Activated CD8-positive, alpha-beta memory T cell treated with anti-CD3 and anti-CD28 coated beads, Interleukin-2, amount 50 U/mL, for 48 hours (primary cell): Measurements from ENCODE around the gene KIAA0319L.

Experiments used
- DNase-seq: peaks from one replicate; pipeline ENCODE4 v3.0.0-alpha.2; 2020

The KIAA0319L gene

DNA sequence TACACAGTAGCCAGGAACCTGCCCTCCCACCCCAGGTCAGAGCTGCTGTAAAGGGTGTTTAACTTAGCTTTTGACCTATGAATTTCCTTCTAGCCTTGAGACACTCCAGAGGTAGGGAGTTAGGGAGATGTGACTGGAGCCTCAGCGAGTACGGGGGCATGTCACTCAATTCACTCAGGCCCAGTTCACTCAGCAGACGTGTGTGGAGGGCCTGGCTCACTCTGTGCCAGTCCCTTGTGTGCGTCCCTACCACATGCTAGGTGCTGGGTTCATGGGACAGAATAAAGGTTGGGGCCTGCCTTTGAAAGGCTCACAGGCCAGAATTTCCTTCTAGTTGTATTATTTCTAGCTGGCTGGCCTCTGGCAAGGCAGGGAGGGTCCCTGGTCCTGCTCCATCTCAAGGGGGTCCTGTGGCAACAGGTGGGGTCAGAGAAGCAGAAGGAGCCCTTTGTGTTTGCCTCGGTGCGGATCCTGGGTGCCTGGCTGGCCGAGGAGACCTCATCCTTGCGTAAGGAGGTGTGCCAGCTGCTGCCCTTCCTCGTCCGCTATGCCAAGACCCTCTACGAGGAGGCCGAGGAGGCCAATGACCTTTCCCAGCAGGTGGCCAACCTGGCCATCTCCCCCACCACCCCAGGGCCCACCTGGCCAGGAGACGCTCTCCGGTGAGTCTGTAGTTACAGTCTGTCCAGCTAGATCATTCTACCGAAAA, 4.9 kb upstream of the KIAA0319L start:
- DNase-seq, result no peak

DNA sequence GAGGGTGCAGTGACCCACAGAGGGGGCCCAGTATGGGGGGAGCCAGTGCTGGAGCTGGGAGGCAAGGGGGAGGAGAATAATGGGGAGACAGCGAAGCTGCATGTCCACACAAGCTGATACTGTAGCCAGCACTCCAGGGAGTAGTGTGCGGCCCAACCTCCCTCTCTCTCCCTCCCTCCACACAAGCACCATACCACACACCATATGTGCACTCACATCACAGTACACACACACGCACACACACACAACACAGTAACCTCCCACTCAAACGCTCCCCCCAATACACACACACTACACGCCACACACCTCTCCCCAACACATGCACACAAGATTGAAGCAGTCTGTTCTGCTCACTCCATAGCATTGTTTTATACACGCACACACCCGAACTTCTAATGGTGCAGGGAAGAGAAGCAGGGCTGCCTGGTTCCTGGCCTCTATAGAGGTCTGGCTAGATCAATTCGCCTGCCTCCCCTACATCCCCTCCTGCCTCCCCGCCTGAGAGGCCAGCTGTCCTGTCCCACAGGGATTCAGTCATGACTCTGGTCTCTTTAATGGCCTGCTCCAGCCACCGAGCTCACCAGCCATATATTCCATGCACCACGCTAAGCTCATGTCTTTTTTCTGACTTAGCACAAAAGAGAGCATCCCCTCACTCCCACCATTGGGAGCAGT, 4.2 kb upstream of the KIAA0319L start:
- no peak for DNase-seq

DNA sequence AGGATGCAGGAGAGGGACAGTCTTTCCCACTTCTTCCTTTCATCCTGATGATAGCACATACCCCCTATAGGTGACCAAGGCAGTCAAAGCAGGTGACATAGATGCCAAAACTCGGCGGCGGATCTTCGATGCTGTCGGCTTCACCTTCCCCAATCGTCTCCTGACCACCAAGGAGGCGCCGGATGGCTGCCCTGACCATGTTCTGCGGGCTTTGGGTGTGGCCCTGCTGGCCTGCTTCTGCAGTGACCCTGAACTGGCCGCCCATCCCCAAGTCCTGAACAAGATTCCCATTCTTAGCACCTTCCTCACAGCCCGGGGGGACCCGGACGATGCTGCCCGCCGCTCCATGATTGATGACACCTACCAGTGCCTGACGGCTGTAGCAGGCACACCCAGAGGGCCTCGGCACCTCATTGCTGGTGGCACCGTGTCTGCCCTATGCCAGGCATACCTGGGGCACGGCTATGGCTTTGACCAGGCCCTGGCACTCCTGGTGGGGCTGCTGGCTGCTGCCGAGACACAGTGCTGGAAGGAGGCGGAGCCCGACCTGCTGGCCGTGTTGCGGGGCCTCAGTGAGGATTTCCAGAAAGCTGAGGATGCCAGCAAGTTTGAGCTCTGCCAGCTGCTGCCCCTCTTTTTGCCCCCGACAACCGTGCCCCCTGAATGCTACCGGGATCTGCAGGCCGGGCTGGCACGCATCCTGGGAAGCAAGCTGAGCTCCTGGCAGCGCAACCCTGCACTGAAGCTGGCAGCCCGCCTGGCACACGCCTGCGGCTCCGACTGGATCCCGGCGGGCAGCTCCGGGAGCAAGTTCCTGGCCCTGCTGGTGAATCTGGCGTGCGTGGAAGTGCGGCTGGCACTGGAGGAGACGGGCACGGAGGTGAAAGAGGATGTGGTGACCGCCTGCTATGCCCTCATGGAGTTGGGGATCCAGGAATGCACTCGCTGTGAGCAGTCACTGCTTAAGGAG, 3.3 kb upstream of the KIAA0319L start:
- DNase-seq, result no peak

DNA sequence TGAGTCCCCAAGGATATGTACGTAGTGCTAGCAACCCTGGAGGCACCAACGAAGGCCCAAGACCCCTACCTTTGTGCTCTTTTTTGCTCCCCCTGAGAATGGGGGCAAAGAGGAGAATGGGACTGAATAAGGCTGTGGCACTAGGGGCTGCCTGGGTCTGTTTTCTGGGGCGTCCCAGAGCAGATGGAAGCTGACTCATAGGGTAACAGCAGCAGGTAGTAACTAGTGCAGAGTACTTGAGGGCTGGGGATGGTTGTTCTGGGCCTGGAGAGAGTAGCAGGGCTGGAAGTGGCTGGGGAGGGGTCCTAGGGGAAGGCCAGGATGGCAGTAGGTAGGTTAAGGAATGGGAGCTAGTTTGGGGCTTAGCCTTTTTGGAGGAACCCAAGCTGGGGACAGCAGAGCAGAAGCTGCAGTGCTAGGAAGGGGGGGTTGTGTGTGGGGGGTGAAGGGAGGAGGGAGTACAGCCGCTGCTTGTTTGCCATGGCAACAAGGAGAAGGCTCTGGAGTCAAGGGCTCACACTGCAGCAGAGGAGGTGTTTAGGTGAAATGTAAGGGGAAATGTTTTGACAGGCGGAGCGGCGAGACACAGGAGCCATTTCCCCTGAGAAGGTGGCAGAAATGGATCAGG, 2.2 kb upstream of the KIAA0319L start:
- no peak for DNase-seq

DNA sequence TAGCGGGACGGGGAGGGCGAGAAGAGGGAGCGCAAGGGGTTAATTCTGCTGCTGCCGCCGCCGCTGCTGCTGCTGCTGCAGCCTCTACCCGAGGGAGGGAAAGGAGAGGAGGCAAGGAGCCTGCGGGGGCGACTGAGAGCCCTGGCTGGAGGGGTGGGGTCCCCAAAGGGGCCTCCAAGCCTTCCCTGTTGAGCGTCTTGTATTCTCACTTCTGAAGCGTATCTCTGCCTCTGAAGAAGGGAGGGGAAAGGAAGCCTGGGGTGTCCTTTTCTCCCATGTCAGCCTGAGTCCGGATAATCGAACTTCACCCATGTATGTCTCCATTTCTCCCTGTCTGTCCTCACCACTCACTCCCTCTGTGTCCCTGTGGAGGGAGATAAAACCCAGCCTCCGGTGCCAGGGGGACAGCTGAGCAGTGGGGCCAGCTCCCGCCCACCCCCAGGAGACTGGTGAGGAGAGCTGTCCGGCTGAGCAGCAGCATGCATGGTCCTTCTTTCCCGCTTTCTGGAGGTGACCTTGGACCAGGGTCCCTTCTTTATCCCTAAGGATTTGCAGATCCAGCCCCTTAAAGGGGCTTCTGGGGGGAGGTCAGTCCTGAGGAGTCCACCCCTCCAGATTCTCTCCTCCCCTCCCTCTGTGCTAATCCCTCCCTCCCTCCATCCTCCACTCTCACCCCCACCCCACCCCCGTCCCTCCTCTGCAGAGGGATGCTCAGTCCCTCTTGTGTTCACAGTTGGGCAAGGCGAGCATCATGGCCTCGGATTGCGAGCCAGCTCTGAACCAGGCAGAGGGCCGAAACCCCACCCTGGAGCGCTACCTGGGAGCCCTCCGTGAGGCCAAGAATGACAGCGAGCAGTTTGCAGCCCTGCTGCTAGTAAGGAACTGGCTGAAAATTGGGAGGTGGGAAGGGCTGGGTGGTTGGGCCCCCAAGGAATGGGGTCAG, 1.4 kb upstream of the KIAA0319L start:
- no peak for DNase-seq

DNA sequence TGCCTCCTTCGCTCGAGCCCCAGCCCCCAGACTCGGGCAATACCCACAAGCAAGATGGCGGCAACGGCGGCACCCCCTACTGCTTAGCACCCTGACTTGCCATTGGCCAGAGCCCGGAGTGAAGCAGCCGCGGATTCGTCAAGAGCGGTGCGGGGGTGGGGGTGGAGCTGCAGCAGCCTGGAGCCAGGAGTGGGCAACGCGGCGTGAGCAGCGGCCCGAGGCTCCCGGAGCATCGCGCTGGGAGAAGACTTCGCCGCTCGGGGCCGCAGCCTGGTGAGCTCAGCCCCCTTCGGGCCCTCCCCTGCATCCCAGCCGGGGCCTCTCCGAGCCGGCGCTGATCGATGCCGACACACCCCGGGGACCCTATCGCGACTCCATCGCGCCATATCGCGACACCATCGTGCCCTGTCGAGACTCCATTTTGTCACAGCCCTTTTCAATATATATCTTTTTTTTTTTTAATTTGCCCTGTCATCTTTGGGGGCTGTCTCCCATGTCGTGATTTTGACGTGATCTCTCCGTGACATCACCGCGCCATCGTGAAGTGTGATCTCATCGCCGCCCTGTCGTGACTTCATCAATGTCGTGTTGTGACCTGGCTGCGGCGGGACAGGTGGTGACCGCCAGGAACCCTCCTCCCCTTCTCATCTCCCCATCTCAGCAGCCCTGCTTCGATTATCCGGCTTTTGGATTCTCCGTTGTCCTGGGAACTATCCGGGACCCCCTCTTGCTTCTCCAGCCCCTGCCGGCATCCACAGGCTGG, 589 bp upstream of the KIAA0319L start, which contains the start of gene NCDN:
Gene NCDN (plus strand): TSS at position 189 of the 763 bp plus-strand sequence. CDS start 392 bp downstream, at position 581.
- peak; percentile 96 for DNase-seq

DNA sequence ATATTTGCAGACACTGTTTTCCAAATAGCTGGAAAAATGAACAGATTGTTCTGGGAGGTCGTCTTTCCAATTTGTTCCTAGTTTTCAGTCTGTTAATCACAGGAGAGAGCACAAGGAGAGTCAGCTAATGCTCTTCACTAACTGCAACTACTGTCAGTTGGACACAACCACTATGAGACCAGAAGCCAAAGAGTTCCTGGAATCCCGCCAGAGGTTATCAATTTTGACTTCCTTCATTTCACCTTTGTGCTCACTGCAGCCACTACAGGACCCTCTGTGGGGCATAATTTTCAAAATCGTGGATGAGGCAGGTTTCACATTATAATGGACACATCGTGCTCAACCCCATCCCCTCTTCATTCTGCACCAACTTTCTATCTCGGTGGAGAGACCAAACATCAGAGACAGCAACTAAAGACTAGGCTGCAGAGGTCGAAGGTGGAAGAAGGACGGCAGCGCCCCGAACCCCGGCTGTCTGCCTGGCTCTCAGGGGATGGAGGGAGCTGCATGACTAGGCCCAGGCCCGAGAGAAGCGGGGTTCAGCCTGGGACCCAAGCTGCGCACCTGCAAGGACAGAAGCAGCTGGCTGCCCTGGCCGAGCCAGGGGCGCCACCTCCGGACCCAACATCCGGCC, 602 bp downstream of the KIAA0319L start:
- DNase-seq, result no peak

DNA sequence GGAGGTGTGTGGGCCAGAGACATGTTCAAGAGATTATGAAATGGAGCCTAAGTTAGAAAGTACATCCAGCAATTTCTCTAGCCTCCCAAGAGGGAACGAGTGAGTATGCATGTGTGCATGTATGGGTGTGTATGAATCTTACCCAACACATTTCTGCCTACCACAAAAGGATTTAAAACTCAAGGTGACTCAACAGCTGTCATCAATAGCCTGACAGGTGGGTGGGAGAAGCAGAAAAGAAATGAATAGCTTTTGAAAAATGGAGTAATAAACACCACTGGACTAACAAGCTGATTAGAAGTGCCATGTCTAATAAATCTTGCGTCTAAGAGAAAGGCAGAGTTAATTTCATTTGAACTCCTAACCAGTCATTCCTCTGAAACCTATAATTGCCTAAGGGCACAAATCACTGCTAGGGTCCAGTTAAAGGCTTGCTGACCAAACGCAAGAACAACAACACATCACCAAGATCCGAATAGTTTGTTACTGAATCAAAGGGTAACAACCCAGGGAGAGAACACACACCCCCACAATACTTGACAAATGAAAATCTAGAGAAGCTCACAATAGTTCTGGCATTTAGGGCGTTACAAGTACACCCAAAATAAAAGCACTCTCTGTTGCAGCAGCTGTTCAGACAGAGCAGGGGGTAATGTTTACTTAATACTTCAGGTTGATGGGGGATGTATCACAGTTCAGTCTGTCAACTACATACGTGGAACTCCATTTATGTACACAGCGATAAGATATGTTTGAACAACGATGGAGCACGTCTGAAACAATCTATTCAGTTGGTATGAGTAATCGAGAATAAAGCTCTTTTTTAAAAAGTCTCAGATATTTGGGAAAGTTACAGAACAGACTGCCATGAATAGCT, 1.4 kb downstream of the KIAA0319L start:
- DNase-seq, result no peak

DNA sequence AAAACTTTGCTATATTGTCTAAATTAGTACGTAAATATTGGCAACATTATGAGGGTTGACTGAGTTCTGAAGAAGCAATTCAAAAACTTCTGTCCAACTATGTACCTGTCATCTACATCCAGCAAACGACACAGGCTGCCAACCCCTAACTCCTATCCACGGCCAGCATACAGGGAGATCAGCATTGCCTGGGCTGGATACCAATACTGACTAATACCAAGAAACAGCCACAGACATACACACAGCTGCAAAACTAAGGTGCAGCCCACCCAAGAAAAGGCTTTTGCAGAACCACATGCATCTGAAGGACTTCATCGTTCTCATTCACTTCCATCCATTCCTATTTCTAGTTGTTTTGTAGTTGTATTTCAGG, 2.0 kb downstream of the KIAA0319L start:
- DNase-seq, result no peak

DNA sequence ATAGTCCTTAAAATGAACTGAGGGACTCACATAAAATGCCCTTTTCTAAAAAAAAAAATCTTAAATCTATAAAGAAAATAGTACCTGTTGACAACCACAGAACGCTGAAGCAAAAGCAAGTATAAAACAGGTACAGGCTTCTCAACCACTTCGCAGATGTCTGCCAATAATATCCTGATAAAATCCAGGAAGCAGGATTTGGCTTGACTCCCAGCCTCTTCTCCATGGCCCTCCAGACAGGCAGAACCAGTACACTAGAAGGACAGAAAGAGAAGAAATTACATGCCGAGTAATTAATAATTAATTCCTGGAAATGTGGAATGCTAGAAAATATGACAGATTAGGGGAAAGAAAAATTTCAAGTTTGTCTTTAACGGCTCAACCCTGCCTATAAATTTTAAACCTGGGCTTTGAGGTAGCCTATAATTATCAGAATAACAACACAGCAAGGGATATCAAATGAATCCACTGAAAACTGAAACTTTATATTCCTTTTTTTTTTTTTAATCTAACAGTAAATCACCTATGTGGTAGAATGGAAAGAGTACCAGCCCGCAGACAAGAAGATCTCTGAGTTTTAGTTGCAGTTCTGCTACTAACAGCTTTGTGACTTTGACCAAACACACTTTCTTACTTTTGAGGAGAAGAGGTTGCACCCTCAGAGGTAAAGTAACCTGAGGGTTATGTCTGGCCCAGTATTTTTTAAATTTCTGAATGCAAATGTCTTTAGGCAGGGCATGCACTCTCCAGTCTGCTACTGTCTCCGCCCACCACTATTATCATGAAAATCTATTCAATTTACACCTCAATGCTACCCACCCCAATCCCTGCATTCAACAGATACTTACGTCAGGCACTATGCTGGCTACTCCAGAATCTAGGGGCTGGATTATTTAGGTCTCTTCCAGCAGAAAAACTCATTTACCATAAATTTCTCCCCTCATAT, 2.7 kb downstream of the KIAA0319L start:
- DNase-seq, result no peak

DNA sequence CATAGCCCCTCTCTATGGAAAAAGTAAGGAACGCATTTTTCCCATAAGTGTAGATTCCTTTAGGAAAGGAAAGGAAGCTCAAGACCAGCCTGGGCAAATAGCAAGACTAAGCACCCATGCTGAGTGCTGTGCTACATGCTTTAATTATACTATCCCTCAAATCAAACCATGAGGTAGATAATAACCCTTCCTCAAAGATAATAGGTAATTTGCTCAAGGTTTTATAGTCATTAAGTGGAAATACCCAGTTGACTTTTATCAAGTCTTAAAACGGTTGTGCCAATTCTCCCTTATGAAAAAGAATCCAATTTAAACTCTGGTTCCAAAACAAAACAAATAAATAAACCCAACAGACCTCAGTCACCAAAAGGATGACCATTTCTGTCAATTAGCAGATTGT, 3.4 kb downstream of the KIAA0319L start:
- no peak for DNase-seq

DNA sequence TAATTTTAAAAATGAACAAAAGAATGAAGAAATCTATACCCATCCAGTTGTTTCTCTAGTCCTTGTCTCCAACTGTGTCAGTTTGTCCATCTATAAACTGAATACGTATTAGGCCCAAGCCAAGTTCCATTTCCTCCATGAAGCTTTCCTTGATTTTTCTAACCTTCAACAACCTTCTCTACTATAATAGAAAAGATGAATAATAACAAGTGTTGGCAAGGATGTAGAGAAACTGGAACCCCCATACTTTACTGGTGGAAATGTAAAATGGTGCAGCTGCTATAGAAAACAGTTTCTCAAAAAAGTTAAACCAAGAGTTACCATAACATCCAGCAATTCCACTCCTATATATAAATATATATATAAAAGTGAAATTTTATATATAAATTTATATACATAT, 10.6 kb downstream of the KIAA0319L start:
- no peak for DNase-seq

DNA sequence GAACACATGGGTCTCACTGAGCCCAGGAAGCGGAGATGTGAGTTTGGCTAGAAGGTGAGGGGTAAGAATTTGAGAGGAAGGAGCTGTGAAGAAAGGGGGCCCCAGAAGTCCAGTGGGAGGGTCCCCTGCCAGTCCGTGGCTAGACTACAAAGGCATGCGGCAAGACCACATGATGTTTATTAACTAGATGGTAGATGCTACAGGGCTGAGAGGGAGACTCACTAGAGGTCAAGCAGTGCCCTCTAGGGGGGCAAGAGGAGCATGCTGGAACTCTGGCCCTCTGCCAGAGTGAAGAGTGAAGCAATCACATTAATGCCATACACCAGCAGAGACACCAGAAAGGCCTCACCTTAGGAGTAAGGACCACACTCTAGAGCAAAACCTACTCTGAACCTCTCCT, 12.2 kb downstream of the KIAA0319L start:
- DNase-seq, result no peak

DNA sequence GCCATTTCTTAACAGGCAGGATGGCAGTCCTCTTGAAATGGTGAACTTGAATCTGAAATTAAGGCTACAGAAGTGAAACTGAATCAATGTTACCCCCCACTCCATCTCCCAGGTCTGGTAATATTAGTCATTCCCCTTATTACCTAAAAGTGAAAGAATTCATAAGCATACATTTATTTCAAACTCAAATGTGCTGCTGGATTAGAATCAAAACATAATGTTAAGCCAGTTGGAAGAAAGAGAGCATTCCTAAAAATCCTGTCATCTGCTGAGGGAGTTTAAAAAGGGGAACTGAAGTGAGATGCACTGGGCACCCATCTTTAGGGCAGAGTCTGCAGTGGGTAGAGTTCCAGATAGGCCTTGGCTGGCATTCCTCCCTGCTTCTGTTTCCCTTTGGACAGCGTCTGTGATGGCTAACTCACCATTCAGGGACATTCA, 17.4 kb downstream of the KIAA0319L start:
- no peak for DNase-seq

DNA sequence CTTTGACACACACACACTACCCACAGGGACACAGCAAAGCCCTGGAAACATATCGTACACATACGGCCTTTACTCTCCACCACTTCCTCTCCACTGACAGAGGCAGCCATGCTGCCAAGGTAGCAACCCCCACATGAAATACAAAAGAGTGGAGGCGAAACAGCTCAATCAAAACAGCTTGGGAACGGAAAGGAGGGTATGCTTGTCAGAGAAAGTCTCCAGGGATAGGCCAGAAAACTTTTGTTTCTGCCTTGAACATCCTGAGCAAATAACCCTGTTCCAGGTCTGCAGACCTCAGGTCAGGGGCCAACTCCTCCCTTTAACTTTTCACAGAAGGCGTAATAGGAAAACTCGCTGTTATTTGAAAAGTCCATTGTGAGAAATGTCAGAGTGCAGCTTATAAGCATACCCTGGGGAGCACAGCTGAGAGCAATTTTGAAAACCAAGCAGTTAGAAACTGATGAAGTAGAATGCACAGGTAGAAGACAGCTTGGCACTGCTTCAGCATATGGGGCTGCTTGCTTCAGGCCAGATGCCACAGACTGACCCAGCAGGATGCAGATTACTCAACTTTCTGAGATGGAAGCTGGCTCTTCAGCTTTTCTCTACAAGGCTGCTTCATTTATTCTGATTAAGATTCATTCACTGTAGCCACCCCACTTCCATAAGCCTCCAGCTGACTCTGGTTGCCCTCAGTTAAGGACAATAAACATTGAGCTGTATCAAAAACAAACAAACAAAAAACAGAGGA, 18.0 kb downstream of the KIAA0319L start:
- DNase-seq, result peak; percentile 57

DNA sequence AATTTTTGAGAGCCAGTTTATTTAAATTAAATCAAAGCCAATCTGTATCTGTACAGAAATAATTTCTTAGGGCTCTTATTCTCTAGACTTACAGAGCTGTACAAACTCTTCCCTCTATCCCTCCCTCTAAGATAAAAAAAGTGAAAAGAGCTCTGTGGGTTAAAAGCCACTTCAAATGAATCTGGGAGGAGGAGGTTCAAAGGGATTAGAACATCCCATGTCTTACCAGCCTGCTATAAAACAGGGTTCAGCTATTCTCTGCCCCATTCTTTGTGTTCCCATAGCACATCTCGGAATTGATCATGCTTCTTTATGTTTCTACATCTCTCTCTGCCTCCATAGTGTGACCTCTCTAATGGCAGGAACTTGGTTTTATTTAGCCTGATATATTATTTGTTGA, 19.4 kb downstream of the KIAA0319L start:
- no peak for DNase-seq

DNA sequence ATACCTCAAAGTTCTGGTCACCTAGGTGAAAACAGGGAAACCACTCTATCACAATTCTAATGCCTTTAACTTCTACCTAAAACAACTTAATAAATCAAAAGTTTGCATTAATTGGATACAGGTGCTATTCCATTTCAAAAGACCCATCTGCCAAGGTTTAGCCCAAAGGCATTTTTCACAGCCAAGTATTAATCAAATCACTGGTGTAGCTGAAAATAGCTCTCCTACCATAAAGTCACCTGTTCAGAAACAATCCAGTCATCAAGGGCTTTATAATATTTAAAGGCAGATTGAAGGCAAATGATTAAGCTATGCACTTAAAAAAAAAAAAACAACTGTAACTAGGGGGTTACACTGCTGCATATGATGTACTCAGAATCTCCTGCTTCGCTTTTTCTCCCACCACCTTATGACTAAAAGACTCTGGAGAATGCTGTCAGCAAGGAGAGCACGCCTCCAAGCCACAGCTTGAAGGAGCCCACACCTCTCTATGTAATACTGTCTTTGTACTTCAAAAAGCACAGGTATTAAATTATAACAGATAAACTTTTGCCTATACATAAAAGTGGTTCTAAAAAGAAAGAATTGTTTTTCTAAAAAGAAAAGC, 20.5 kb downstream of the KIAA0319L start:
- DNase-seq, result no peak
